BE2C (cell line): ENCODE measurements around the gene YWHAG.

Experiments used
- DNase-seq: peaks from one replicate; pipeline ENCODE4 v3.0.0-alpha.2; 2020
- H3K27me3 ChIP-seq: fragments of 250-450 bp; sonication (Bioruptor Pico); 2 replicates; pipeline ENCODE4 v1.5.1; 2020; ENCODE audit warnings: mild to moderate bottlenecking
- H3K36me3 ChIP-seq: fragments of 250-450 bp; sonication (Bioruptor Pico); 2 replicates; pipeline ENCODE4 v1.5.1; 2020; ENCODE audit warnings: mild to moderate bottlenecking
- H3K4me1 ChIP-seq: fragments of 250-450 bp; sonication (Bioruptor Pico); 2 replicates; pipeline ENCODE4 v1.5.1; 2020
- H3K4me3 ChIP-seq: 2 replicates; pipeline ENCODE4 v1.5.1; 2011; ENCODE audit warnings: low read depth, low read length
- H3K9me3 ChIP-seq: fragments of 250-450 bp; sonication (Bioruptor Pico); 2 replicates; pipeline ENCODE4 v1.5.1; 2020
- CTCF ChIP-seq: IDR thresholded peaks from 2 replicates; pipeline ENCODE4 v1.5.1; 2012; ENCODE audit warnings: mild to moderate bottlenecking, low read depth, low read length

YWHAG gene

GRCh38 chr7:76286842-76287403 lies 71.9 kb downstream of the YWHAG start:
- H3K4me1 ChIP-seq = peaks cover 4% of the 10 kb centered on the region
- DNase-seq = no peak

GRCh38 chr7:76285604-76286374 lies 73.0 kb downstream of the YWHAG start:
- Histone ChIP-seq H3K27me3 (peaks cover 13% of the 10 kb centered on the region), H3K4me1 (no peaks in the 10 kb centered on the region; the same call in 1 of the 2 replicates), H3K36me3 (0 out of 2 replicates have a peak, but pooled peaks cover 4% of the 10 kb centered on the region), H3K4me3 (no peak overlapping the region), H3K9me3 (no peaks in the 10 kb centered on the region)
- DNase-seq = no peak
- TF ChIP-seq CTCF = no peak

More at GRCh38 chr7:76286842-76287403, 71.9 kb downstream of the YWHAG start:
- Histone ChIP-seq H3K4me3 (no peak overlapping the region), H3K36me3 (0 out of 2 replicates have a peak, but pooled peaks cover 4% of the 10 kb centered on the region), H3K27me3 (peaks cover 4% of the 10 kb centered on the region; the same call in 1 of the 2 replicates), H3K9me3 (no peaks in the 10 kb centered on the region)
- TF ChIP-seq CTCF = no peak

GRCh38 chr7:76283254-76284159 lies 75.3 kb downstream of the YWHAG start:
- H3K9me3 ChIP-seq = no peaks in the 10 kb centered on the region
- TF ChIP-seq CTCF = no peak
- 0 out of 2 replicates have a peak, but pooled peaks cover 4% of the 10 kb centered on the region for H3K36me3 ChIP-seq
- no peak for DNase-seq
- H3K27me3 ChIP-seq = peaks cover 14% of the 10 kb centered on the region
- H3K4me1 ChIP-seq = no peaks in the 10 kb centered on the region; the same call in 1 of the 2 replicates
- no peak overlapping the region for H3K4me3 ChIP-seq

GRCh38 chr7:76282344-76283253 lies 76.2 kb downstream of the YWHAG start:
- Histone ChIP-seq H3K4me1 (no peaks in the 10 kb centered on the region; the same call in 1 of the 2 replicates), H3K27me3 (peaks cover 14% of the 10 kb centered on the region), H3K9me3 (no peaks in the 10 kb centered on the region), H3K4me3 (no peak overlapping the region; the same call in 1 of the 2 replicates), H3K36me3 (0 out of 2 replicates have a peak, but pooled peaks cover 4% of the 10 kb centered on the region)
- peak; percentile 40 for DNase-seq
- TF ChIP-seq CTCF = no peak

- peaks cover 14% of the 10 kb centered on the region for H3K27me3 ChIP-seq
- no peaks in the 10 kb centered on the region; the same call in 1 of the 2 replicates for H3K4me1 ChIP-seq
- DNase-seq = no peak
- no peak overlapping the region; the same call in 1 of the 2 replicates for H3K4me3 ChIP-seq
- TF ChIP-seq CTCF = no peak
- no peaks in the 10 kb centered on the region for H3K9me3 ChIP-seq
- 0 out of 2 replicates have a peak, but pooled peaks cover 4% of the 10 kb centered on the region for H3K36me3 ChIP-seq
Observed at GRCh38 chr7:76281706-76282343, 77.0 kb downstream of the YWHAG start.
